ENCODE measurements around the gene GALNTL6.

DNA sequence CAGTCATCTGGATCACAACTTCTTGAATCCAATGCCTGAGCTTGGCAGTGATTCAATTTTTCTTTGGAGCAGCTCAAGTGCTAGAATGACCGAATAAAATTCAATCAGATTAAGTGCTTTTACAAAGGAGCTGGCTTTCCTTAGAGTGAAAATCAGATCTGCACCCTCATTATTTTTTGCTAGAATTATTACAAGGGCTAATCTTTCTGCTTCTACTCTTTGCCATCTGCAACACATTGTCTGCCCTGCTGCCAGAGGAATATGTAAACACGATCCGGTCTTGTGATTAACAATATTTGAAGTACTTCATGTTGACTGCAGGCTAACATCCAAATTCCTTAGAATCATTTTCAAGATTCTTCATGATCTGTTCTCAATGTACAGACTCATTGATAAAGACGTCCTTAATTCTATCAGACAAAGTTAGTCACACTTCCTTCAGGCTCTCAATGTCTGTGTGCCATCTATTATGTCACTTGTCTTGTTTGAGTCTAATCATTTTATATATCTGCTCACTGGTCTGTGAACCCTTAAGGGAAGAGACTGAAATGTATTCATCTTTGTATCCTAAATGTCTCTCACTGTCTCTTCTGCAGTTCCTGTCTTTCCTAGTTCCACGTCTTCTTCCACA, 531.2 kb downstream of the GALNTL6 start:
- TF ChIP-seq POLR2AphosphoS5 (IDR thresholded peaks at IDR 0.05; ENCODE audit: low read depth, low read length) (no peak), POLR2A (IDR thresholded peaks at IDR 0.05; ENCODE audit: low read depth, low read length) (no peak), POU2F2 (IDR thresholded peaks at IDR 0.05; ENCODE audit: low read depth, low read length) (no peak), TAF1 (IDR thresholded peaks at IDR 0.05; ENCODE audit: low read depth, low read length) (no peak)
